Omental fat pad (tissue), 4 donors: ENCODE results near the gene CCNI. TPM values are rescaled to one million over a fixed set of nuclear protein-coding genes. Genes with fewer than 3 reads are reported as not detected.

Source experiments
- ATAC-seq: fragments of 150-250 bp; one replicate; pipeline ENCODE4 v1.9.1; 2016; ENCODE audit warnings: mild to moderate bottlenecking, moderate library complexity; ENCODE audit not compliant: low FRiP score
- DNase-seq: peaks from one replicate; pipeline ENCODE4 v3.0.0-alpha.2; 2019; ENCODE audit warnings: low spot score
- total RNA-seq, 4 donors: library from RNA; depleted of rRNA; stranded (reverse); fragments of >200 nt; gene quantifications; one replicate each; pipeline ENCODE4 v1.1.0, GENCODE V29; 2016
- TF ChIP-seq, protein P1 (sequence below), 3 donors: fragments of 450-650 bp; IDR thresholded peaks; one replicate each; pipeline ENCODE4 v1.5.1; 2016 to 2017; ENCODE audit warnings: antibody characterized with exemption in 3 of 3, mild to moderate bottlenecking in 3 of 3, moderate library complexity in 2 of 3

The CCNI gene
- total RNA-seq, 4 donors from 2014 or later = 191 to 233 (median 199) TPM

DNA sequence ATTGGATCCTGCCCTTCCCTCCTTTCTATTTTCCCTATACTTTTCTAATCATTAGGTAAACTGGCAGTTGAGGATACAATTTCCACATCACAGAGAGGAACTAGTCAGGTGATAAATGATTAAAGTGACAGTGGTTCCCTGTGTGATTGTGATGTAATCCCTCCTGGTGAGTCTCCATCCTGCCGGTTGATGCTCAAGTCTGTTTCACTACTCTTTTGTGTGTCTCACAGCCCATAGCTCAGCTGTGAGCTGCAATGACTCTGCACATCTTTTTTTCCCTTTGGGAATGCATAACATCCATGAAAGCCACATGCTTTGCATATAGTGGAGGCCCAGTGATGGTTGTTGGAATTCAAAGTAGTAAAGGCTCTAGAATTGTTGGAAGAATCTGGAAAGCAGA is 60.4 kb downstream of the CCNI start:
- DNase-seq = no peak
- ATAC-seq = no peak
- TF ChIP-seq, protein P1, sequence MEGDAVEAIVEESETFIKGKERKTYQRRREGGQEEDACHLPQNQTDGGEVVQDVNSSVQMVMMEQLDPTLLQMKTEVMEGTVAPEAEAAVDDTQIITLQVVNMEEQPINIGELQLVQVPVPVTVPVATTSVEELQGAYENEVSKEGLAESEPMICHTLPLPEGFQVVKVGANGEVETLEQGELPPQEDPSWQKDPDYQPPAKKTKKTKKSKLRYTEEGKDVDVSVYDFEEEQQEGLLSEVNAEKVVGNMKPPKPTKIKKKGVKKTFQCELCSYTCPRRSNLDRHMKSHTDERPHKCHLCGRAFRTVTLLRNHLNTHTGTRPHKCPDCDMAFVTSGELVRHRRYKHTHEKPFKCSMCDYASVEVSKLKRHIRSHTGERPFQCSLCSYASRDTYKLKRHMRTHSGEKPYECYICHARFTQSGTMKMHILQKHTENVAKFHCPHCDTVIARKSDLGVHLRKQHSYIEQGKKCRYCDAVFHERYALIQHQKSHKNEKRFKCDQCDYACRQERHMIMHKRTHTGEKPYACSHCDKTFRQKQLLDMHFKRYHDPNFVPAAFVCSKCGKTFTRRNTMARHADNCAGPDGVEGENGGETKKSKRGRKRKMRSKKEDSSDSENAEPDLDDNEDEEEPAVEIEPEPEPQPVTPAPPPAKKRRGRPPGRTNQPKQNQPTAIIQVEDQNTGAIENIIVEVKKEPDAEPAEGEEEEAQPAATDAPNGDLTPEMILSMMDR (IDR thresholded peaks at IDR 0.05) = no peak

GRCh38 chr4:77014256-77014655 is 61.5 kb downstream of the CCNI start:
- no peak for ATAC-seq
- TF ChIP-seq, protein P1 (IDR thresholded peaks at IDR 0.05) = no peak
- no peak for DNase-seq

DNA sequence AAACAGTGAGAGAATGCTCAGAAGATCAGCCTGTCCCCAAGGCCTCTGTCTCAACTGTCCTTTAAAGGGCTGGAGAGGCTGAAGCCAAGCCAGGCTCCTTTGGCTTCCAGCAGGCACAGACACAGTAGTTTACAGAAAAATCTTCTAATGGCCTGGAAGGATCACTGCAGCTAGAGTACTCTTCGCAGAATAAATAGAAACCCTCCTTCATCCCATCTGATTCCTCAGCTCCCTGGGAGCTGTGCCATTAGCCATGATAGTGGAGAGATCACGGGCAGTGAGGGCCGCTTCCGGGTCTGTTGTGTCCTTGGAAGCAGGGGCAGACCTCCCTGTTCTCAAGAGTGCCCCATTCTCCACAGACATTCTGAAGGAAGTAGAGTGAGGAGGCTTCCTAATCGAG is 63.1 kb downstream of the CCNI start:
- no peak for DNase-seq
- ATAC-seq = no peak

GRCh38 chr4:77010841-77011354 is 64.9 kb downstream of the CCNI start:
- ATAC-seq (no peak), DNase-seq (no peak)
- TF ChIP-seq, protein P1 (IDR thresholded peaks at IDR 0.05) = no peak

More for the DNA sequence above, 63.1 kb downstream of the CCNI start:
- TF ChIP-seq, protein P1 (IDR thresholded peaks at IDR 0.05) = no peak

DNA sequence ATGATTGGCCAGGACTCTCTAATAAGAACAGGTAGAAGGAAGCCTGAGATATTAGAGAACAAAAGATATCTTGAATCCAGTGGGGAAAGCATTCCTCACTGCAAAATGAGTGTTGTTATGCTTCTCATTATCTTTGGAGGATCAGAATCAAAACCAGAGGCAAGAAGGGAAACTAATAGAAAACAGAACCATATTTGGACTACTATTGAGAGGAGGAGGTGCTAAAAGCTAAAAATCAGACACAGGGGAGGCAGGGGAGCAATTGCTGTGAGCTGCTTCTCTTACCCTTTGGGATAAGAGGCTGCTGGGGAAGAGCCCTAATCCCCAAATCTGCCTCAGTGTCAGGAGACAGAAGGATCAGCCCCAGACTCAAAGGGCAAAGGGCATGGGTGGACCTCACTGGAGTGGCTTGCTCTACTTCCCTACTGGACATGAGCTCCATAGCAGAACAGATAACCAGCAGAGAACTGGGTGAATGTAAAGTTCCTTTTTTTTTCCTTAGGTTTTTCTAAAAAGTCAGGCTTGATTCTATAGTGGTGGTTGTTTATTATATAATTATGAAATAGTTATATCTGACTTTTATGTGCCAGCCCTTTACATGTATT is 66.2 kb downstream of the CCNI start:
- DNase-seq = no peak
- TF ChIP-seq, protein P1 (IDR thresholded peaks at IDR 0.05) = no peak
- ATAC-seq = no peak

DNA sequence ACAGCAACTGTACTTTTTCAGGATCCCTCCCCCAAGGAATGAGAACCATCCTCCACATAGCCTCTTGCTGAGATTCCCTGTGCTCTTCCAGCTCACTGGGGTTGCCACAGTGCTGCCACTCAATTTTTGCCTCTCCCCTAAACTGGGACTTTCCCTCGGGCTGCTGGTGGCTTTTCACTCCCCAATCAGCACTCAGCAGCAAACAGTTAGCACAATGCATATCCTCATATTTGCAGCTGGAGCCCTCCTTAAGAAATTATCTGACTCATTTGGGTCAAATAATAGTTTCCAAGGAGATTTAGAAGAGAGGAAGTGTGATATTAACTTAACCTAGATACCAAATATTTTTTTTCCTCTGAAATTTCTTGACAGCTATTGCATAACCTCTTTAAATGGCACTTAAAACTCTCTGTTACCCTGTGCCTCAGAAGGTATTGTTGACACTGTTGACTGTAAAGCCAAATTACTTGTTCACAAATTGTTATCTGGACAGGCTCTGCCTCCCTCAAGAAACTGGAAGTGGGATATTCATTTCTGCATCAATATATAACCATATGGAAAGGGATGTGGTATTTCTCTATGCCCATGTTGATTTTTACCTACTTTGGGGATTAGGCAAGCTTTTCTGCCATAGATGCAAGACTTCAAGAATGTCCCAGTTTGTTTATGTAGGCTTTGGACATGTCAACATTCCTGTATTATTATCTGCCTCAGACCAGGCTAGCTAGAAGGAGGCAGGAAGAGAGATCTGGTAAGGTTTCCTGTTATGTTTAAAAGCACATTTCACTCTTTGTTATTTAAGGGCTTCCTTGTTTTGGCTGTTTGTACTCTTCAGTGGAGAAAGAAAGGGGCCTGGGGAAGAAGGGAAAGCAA is 68.2 kb downstream of the CCNI start:
- TF ChIP-seq, protein P1 (IDR thresholded peaks at IDR 0.05) = no peak
- no peak for DNase-seq
- peak; percentile 79 for ATAC-seq
